Measurements from ENCODE around the gene OR5T1.

DNA sequence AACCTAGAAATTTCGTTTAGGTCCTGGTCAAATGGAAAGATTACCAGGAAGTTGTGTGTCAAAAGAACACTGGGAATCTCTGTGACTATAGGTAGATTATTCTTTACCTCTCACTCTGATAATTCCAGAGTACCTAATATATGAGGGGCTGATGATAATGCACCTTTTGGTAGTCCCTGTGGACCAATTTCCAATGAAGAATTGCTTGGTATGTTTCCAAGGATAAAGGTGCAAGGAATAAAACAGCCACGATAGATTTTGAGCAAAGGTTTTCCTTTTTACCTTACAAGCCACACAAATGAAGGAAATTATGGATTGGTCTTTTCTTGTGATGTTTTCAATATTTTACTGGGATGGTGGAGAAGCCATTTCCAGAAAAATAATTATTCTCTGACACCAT, 18.2 kb downstream of the OR5T1 start, which contains the start of gene OR8H1:
- TF ChIP-seq GATA2 (IDR thresholded peaks at IDR 0.05; ENCODE audit: low read depth, low read length) (no peak), GATA3 (IDR thresholded peaks at IDR 0.05; ENCODE audit: low read depth, low read length) (no peak)
